Endothelial cell (in vitro differentiated cells): ENCODE results near the gene NSG2. TPM values are rescaled to one million over a fixed set of nuclear protein-coding genes. Genes with fewer than 3 reads are reported as not detected.

ENCODE experiments used
- DNase-seq: peaks from one replicate; pipeline ENCODE4 v3.0.0; 2021; ENCODE audit warnings: low spot score
- H3K27ac Mint-ChIP-seq: one replicate; pipeline ENCODE4 v1.8.0; 2021; ENCODE audit warnings: mixed read lengths, inconsistent platforms; ENCODE audit not compliant: unreplicated experiment
- H3K27me3 Mint-ChIP-seq: one replicate; pipeline ENCODE4 v1.8.0; 2021; ENCODE audit warnings: mild to moderate bottlenecking, moderate library complexity, mixed read lengths, inconsistent platforms; ENCODE audit not compliant: unreplicated experiment
- H3K36me3 Mint-ChIP-seq: one replicate; pipeline ENCODE4 v1.8.0; 2021; ENCODE audit warnings: mild to moderate bottlenecking, low read depth, mixed read lengths, inconsistent platforms; ENCODE audit not compliant: unreplicated experiment
- H3K4me1 Mint-ChIP-seq: one replicate; pipeline ENCODE4 v1.8.0; 2021; ENCODE audit warnings: mild to moderate bottlenecking, mixed read lengths, inconsistent platforms; ENCODE audit not compliant: unreplicated experiment
- H3K4me3 Mint-ChIP-seq: one replicate; pipeline ENCODE4 v1.8.0; 2021; ENCODE audit warnings: mild to moderate bottlenecking, mixed read lengths, inconsistent platforms; ENCODE audit not compliant: unreplicated experiment
- H3K9me3 Mint-ChIP-seq: one replicate; pipeline ENCODE4 v1.8.0; 2021; ENCODE audit warnings: mixed read lengths, inconsistent platforms; ENCODE audit not compliant: unreplicated experiment
- CTCF ChIP-seq: fragments of 200-600 bp; sonication (generic); IDR thresholded peaks from one replicate; pipeline ENCODE4 v1.5.0; 2021; ENCODE audit warnings: antibody characterized with exemption; ENCODE audit not compliant: unreplicated experiment
- total RNA-seq: library from RNA; stranded (reverse); fragmentation: NEBNext Ultra II Directional; extraction: Animal tissue kit (Norgen Biotek cat#: 25700); gene quantifications from one replicate; pipeline ENCODE4 v1.2.1, GENCODE V29; 2021; ENCODE audit not compliant: unreplicated experiment

Gene NSG2
- total RNA-seq, 1 donor from 2014 or later, result not detected

DNA sequence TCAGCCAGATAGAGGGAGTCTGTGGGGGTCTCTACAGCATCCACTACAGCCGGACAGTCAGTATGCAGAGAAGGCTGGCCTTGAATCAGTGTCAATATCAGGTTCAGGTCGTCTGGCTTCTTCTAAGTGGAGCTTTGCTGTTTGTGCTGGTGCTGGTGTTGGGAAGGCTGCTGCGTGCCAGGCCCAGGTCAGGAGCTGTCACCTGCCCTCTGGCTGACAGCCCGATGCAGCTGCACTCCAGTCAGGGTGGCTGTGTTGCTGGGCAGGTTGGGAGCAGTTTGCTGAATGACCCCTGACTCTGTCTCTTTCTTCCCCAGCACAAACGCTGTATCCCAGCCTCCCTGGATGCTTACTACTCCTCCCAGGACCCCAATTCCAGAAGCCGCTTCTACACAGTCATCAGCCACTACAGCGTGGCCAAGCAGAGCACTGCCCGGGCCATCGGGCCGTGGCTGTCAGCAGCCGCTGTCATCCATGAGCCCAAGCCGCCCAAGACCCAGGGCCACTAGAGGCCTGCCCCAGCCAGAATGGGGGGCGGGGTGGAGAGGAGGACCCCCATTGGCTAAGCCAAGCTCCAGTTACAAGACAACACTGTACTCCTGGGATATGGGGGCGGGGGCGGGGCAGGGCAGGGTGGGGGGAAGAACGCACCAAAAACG is 61.6 kb downstream of the NSG2 start:
- H3K27me3 Mint-ChIP-seq, result no peaks in the 10 kb centered on the region
- peaks cover 7% of the 10 kb centered on the region for H3K4me1 Mint-ChIP-seq
- DNase-seq, result no peak
- no peak overlapping the region for H3K4me3 Mint-ChIP-seq
- H3K36me3 Mint-ChIP-seq, result no peaks in the 10 kb centered on the region
- no peak overlapping the region for H3K27ac Mint-ChIP-seq
- no peaks in the 10 kb centered on the region for H3K9me3 Mint-ChIP-seq
- no peak for TF ChIP-seq CTCF

DNA sequence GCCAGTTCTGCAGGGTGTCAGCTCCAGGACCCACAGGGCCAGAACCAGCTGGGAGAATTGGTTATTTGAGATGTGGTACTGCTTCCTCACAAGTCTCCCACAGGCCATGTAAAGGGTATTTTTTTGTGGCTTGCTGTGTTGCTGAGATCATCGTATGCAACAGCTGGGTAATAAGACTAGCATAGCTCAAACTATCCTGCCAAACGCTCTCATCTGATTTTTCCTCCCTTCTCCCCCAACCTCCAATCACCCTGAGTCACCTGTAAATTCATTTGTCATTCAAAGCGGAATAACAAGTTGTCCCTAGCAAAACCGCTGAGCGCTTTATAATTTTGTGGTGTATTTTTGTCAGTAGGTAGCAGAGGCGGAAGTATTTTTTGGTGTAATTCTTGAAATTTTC is 63.2 kb downstream of the NSG2 start:
- Mint-ChIP-seq H3K27me3 (no peaks in the 10 kb centered on the region), H3K4me1 (peaks cover 7% of the 10 kb centered on the region), H3K27ac (no peak overlapping the region), H3K9me3 (no peaks in the 10 kb centered on the region), H3K4me3 (no peak overlapping the region), H3K36me3 (no peaks in the 10 kb centered on the region)
- DNase-seq, result no peak
- TF ChIP-seq CTCF, result no peak

DNA sequence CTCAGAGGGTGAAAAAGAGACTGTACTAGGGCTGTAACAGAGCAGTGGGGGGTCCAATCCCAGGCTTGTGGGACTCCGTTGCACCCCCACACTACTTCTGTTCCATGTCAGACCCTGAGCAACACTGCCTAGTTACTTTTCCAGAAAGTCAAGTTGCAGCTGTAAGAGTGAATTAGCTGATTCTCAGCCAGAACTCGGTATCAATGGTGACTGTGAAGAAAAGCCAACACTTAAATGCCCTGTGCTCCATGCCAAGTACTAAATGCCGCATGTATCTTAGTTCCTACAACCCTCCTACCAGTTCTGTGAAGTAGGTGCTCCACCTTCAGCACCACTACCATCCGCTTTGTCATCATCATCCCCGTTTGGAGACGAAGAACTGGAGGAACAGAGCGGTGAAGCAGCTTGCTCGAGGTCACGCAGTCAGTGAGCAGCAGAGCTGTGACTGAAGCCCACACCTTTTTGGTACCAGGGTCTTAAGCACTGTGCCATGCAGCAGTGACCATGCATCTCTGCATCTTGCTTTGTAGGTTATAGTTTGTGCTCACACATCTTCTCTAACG is 64.3 kb downstream of the NSG2 start:
- no peaks in the 10 kb centered on the region for H3K36me3 Mint-ChIP-seq
- peaks cover 7% of the 10 kb centered on the region for H3K4me1 Mint-ChIP-seq
- no peak for TF ChIP-seq CTCF
- H3K27me3 Mint-ChIP-seq, result no peaks in the 10 kb centered on the region
- no peak for DNase-seq
- no peaks in the 10 kb centered on the region for H3K9me3 Mint-ChIP-seq
- H3K4me3 Mint-ChIP-seq, result no peak overlapping the region
- H3K27ac Mint-ChIP-seq, result no peak overlapping the region

DNA sequence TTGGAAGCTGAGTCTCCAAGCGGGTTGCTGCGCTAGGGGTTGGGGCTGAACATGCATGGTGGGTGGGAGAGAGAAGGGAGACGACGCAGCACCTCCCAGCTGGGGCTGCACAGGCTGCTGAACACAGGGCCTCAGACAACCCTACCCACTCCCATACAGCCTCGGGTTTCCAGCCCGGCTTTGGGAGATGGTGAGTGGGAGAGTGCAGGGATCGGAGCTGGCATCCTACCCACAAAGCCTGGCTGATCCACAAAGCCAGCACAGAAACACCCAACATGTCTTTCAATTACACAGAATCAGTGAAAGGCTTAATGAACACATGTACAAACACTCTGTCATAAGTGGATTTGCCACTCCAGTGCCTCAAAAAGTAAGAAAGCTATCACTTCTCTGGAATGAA is 64.8 kb downstream of the NSG2 start:
- H3K27ac Mint-ChIP-seq, result no peak overlapping the region
- no peak for DNase-seq
- H3K9me3 Mint-ChIP-seq, result no peaks in the 10 kb centered on the region
- H3K36me3 Mint-ChIP-seq, result no peaks in the 10 kb centered on the region
- H3K4me3 Mint-ChIP-seq, result no peak overlapping the region
- no peak for TF ChIP-seq CTCF
- no peaks in the 10 kb centered on the region for H3K27me3 Mint-ChIP-seq
- peaks cover 7% of the 10 kb centered on the region for H3K4me1 Mint-ChIP-seq

GRCh38 chr5:174111287-174111973 is 65.9 kb downstream of the NSG2 start:
- Mint-ChIP-seq H3K27me3 (no peaks in the 10 kb centered on the region), H3K36me3 (no peaks in the 10 kb centered on the region), H3K9me3 (no peaks in the 10 kb centered on the region), H3K4me1 (peaks cover 7% of the 10 kb centered on the region), H3K4me3 (no peak overlapping the region), H3K27ac (no peak overlapping the region)
- no peak for DNase-seq
- no peak for TF ChIP-seq CTCF
